Islet of Langerhans (tissue), 1 donor: ENCODE data around the gene GPC6.

Source experiments
- FAIRE-seq: peaks from one replicate; lab custom pipeline; 2011; peaks lifted over from hg19 to GRCh38; lab: Jason Lieb, UNC

Gene GPC6

DNA sequence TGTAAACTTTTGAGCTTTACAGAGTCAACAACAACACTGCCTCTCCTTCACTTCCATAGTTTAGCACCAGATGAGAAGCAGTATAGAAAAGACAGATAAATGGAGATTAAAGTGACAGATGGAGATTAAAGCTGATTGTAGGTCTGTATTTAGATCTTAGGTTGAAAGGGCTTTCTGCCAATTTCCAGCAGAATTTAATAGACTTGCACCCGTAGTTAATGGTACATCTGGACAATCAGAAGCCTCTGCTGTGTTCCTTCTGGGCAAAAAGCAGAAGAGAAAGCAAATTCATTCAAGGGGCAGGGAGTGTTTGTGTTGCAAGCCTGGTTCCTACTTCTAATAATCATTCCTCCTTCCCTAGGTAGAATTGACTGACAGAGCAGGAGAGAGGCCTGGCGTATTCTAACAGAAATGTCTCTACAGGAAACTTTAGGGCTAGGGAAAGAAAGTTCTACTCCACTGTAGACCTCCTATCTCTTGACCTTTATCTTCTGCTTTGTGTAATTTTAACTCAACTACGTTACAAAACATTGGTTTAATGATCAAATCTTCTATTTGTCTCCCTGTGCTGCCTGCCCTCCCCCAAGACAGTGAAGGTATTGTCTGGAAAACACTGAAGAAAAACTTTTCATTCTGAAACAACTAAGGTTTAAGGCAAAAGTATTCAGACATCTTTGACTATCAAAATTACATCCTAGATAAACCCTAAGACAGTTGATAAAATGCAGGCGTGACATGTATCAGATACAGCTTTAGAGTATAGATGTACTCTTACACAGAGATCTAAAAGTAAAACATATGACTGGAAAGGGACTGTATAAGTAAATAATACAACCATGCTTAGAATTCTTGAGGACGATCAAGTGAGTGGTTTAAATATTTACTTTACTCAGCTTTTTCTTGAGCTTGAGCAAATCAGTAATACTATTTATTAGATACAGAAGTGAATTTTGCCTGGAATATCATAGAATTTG lies 44.4 kb downstream of the GPC6 start:
- FAIRE-seq: no peak

DNA sequence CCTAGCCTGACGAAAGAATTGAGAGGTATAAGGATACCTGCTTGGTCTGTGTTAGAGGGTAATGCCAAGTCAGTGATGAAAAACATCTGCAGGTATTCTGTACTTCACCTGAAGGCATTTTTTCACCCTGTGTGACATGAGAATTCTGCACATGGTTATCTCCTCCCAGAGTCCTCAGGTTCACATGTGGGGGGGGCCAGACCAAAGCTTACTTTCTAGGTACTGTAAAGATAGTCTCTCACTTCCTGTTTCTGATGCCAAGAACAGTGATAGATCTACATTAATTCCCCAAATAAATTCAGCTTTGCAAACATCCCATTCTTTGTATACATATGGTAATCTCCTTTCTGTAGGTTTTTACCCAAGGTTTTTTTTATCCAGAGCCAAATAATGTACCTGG lies 53.4 kb downstream of the GPC6 start:
- no peak for FAIRE-seq

GRCh38 chr13:93280688-93281087 lies 54.1 kb downstream of the GPC6 start:
- no peak for FAIRE-seq

DNA sequence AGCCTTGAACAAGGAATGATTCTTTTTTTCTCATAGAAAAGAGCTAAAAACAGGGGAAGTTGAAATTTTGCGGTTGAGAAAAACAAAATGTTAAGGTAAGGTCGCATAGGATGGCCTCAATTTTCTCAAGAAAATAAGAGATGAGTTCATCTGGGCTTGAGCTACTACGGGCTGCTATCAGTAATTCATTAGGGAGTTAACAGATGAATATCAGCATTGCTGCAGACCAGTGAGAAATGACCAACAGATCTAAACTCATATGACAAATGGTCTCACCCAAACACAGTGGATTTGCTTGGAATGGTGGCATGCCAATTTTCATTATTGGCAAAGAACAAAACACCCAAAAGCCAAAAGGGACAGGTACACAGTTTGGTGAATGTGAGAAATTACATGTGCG lies 56.6 kb downstream of the GPC6 start:
- no peak for FAIRE-seq

- FAIRE-seq: no peak
Observed at GRCh38 chr13:93284064-93284463, 57.5 kb downstream of the GPC6 start.

DNA sequence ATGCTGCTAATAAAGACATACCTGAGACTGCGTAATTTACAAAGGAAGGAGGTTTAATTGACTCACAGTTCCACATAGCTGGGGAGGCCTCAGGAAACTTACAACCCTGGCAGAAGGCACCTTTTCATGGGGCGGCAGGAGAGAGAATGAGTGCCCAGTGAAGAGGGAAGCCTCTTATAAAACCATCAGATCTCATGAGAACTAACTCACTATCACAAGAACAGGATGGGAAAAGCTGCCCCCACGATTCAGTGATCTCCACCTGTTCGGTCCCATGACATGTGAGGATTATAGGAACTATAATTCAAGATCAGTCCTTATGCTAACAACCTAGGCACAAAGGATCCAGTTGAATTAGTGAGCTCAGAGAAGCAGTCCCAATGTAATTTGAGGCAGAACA lies 59.4 kb downstream of the GPC6 start:
- FAIRE-seq: no peak

DNA sequence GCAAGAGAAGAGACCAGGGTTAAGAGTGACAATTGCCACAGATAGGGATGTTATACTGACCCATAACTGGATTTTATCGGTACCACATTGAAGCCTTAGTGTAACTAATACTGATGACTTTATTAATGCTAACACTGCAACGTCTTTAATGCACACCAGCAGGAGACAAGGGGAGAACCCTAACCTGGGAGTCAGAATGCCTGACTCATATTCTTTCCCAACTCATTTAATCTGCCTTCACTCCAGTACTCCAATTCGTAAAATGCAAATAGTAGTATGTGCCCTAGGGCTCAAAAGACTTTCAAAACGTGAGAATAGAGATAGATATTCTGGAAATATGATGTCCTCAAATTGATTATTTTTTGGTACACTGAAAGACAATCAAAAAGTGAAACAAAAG lies 62.4 kb downstream of the GPC6 start:
- FAIRE-seq: no peak

GRCh38 chr13:93289842-93290241 lies 63.2 kb downstream of the GPC6 start:
- FAIRE-seq: no peak

- peak; percentile 33 for FAIRE-seq
Observed at GRCh38 chr13:93290503-93290902, 63.9 kb downstream of the GPC6 start.

DNA sequence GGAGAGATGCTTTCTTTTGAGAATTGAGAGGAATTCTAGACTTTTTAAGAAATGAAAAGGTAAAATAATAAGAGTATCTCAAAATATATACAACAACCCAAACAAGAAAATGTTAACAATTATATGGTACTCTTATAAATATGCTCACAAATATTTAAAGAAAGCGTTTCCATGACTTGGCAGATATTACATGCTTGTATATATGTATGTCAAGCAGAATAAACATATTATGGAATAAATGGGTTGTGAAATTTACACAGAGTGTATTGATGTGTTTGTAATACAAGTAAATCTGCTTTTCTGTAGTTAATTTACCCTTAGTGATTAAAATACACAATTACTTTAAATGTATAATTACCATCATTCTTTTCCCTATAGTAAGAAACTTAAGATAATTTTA lies 65.8 kb downstream of the GPC6 start:
- no peak for FAIRE-seq

- FAIRE-seq: no peak
Observed at GRCh38 chr13:93293710-93294109, 67.1 kb downstream of the GPC6 start.

GRCh38 chr13:93296584-93296983 lies 70.0 kb downstream of the GPC6 start:
- no peak for FAIRE-seq

GRCh38 chr13:93298713-93299112 lies 72.1 kb downstream of the GPC6 start:
- FAIRE-seq: no peak

DNA sequence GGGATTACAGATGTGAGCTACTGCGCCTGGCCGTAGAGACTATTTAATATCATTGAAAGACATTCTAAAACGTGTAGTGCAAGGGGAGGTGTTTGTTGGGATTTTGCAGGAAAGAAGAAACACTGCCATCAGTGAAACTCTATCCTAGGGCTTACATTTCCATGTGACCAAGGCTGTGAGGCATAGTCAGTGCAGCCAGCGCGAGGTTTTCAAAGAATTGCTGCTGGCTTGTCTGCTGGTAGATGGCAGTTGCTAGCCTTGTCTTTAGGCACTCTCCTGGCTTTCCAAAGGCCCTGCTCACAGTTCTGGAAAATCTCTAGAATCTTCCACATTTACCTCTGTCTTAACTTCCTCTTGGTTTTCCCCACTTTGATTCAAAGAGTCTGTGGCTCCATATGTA lies 77.5 kb downstream of the GPC6 start:
- no peak for FAIRE-seq

DNA sequence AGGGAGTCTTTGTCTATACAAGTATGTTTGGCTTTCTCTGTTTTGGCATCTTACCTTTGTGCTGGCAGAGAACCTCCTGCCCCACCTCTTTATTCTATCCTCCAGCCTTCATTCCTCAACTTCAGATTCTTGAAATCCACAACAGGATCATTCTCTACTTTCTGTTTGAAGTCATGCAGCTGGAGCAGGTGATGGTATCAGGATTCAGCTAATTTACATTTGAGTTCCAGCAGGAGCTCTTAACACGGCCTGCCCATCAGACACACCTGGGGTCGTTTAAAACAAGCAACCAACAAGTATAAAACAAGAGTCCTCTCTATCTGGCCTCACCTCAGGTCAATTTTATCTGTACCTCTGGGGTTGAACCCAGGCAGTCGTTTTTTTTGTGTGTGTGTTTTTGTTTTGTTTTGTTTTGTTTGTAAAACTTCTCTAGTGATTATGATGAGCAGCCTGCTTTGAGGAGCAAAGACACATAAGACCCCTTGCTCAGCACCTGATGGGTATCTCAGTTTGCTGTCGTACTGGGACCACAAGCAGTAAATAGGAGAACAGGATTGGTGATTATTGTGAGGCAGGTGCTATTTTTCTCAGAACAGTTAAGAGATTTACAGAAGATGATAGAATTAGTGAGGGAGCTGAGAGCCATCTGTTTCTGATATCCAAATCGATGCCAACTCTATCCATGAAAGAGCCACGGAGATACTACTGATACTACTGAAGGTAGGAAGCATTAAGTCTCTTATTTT lies 78.4 kb downstream of the GPC6 start:
- FAIRE-seq: no peak

GRCh38 chr13:93305886-93306285 lies 79.3 kb downstream of the GPC6 start:
- no peak for FAIRE-seq

- peak; percentile 13 for FAIRE-seq
Observed at GRCh38 chr13:93307136-93307535, 80.5 kb downstream of the GPC6 start.

DNA sequence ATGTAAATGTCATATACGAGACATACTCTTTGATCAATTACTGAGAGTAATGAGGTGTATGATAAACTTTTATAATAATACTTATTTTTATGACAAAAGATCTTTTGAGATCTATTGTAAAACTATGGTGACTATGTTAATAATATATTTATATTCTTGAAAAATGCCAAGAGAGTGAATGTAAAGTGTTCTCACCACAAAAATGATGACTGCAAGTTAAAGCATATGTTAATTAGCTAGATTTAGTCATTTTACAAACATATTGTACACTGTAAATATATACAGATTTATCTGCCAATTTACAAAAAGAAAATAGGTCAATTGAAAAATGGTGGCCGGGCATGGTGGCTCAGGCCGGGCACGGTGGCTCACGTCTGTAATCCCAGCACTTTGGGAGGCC lies 81.0 kb downstream of the GPC6 start:
- FAIRE-seq: no peak

- FAIRE-seq: no peak
Observed at GRCh38 chr13:93309886-93310523, 83.4 kb downstream of the GPC6 start.

GRCh38 chr13:93316841-93317240 lies 90.2 kb downstream of the GPC6 start:
- no peak for FAIRE-seq

GRCh38 chr13:93318534-93319254 lies 92.1 kb downstream of the GPC6 start:
- no peak for FAIRE-seq

- FAIRE-seq: no peak
Observed at GRCh38 chr13:93320942-93321341, 94.3 kb downstream of the GPC6 start.
